ENCODE results near the gene DSG4.

The DSG4 gene

DNA sequence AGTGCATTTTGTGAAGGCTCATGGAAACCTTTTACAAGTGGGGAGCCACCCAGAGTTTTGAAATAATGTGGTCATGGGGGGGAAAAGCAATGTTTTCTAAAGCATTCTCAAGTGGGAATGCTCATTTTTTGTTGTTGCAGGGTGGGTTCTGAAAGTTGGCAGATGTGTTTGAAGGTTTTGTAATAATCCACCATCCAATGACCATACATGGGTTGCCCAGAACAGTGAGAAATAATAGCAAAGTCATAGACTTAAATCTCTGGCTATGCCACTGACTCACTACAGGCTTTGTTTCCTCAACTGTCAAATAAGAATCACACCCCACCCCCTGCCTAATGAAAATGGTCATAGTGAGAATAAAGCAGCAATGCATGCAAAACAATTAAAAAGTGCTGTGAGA, 73.8 kb downstream of the DSG4 start:
- DNase-seq (ENCODE audit: low read depth), result no peak

DNA sequence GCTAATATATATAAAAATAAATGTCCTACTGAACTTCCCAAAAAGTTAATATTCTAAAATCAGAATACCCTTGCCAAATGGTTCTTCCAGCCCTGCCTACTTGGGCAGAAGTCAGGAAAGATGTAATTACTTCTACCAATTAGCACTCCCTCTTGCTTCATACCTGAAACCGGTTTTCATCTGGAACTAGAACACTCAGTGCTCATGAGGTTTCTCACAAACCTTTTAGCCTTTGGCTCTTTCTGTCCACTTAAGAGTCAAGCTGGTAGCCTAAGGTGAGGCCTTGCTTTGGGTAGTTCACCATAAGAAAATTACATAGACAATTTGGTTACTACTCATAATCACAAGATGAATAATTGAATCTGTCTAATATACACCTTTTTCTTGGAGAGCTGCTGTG, 75.0 kb downstream of the DSG4 start:
- DNase-seq (ENCODE audit: low read depth), result no peak

DNA sequence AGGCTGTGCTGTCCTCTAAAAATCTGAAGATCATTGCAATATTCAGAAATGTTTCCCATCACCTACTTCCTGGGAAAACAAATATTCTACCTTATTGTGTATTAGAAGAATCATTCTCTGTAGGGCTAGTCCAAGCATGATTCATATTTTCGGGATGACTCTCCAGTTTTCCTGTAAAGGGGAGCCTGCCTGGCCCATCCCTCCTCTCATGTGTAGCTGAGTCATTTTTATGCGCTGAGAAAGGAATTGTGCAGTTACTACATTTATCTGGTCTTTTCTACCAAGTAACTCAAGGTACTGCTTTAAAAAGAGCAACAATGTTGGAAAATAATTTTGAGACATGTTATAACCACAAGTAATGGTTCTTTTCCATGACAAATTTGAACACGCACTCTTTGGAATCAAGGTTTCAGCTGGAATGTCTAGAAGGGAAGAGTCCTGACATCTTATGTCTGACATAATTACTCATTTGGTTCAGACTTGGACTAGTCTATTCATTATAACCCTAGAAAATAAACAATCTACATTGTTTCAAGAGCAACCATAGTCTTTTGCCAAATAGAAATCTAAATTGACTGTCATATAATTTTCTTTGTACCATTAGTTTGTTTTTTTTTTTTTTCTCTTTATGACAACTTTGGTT, 77.6 kb downstream of the DSG4 start:
- DNase-seq (ENCODE audit: low read depth), result peak; percentile 4

Measured in fibroblast of the conjunctiva (primary cell).